Measurements from ENCODE around the gene RAB31.

RAB31 gene

DNA sequence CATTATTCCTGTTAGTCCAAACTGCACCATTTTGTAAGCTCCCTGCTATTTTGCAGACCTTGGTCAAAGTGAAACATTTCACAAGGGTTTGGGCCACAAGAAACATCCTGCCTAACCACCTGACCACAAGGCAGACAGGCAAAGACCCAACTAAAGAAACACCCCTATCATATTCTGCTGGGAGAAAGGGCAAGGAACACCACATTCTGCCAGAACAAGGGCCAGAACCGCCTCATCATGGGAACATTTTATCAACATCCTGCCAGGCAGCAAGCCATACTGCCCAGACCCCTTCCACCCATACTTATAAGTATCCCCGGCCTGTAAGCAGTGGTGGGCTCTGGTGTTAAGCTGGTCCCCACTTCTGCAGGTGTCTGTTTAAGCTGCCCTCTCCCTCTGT lies 12.0 kb upstream of the RAB31 start:
- no peak overlapping the region for H3K4me3 ChIP-seq (ENCODE audit: low read depth, low read length)
- peaks cover 12% of the 10 kb centered on the region for H3K4me1 ChIP-seq (ENCODE audit: control insufficient read depth, insufficient read depth, low read length)
- CTCF ChIA-PET = interaction anchor here (0.6 kb wide), 1 partner anchor 73 kb away, joined by 3 read pairs; no protein-coding TSS in a partner anchor
- H3K36me3 ChIP-seq (ENCODE audit: control insufficient read depth in 2 of 2, insufficient read depth in 1 of 2, low read length in 2 of 2) = no peaks in the 10 kb centered on the region
- TF ChIP-seq ZNF654 (tag by site-specific recombination; IDR thresholded peaks at IDR 0.05; ENCODE audit: low read depth) = no peak
- TF ChIP-seq ZNF776 (tag by site-specific recombination; IDR thresholded peaks at IDR 0.05; ENCODE audit: borderline replicate concordance) = no peak
- no peak for TF ChIP-seq GLIS1 (tag by site-specific recombination; IDR thresholded peaks at IDR 0.05)
- TF ChIP-seq ZSCAN23 (tag by site-specific recombination; IDR thresholded peaks at IDR 0.05) = no peak
- TF ChIP-seq ZNF830 (tag by site-specific recombination; IDR thresholded peaks at IDR 0.05; ENCODE audit: low read depth) = no peak
- TF ChIP-seq ZNF521 (tag by site-specific recombination; IDR thresholded peaks at IDR 0.05) = no peak
- no peak for TF ChIP-seq BCL11A (tag by site-specific recombination; IDR thresholded peaks at IDR 0.05; ENCODE audit: low read depth)
- TF ChIP-seq, protein P1, sequence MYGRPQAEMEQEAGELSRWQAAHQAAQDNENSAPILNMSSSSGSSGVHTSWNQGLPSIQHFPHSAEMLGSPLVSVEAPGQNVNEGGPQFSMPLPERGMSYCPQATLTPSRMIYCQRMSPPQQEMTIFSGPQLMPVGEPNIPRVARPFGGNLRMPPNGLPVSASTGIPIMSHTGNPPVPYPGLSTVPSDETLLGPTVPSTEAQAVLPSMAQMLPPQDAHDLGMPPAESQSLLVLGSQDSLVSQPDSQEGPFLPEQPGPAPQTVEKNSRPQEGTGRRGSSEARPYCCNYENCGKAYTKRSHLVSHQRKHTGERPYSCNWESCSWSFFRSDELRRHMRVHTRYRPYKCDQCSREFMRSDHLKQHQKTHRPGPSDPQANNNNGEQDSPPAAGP (tag by site-specific recombination; IDR thresholded peaks at IDR 0.05) = no peak
- no peak for TF ChIP-seq ZNF623 (tag by site-specific recombination; IDR thresholded peaks at IDR 0.05)
- no peak for TF ChIP-seq ZNF777 (tag by site-specific recombination; IDR thresholded peaks at IDR 0.05; ENCODE audit: borderline replicate concordance)
- TF ChIP-seq ZNF670 (tag by site-specific recombination; IDR thresholded peaks at IDR 0.05; ENCODE audit: low read depth) = no peak
- no peak for TF ChIP-seq ZNF610 (tag by site-specific recombination; IDR thresholded peaks at IDR 0.05; ENCODE audit: borderline replicate concordance)
- no peak for TF ChIP-seq ZSCAN4 (tag by site-specific recombination; IDR thresholded peaks at IDR 0.05)
- TF ChIP-seq ZNF514 (tag by site-specific recombination; IDR thresholded peaks at IDR 0.05) = no peak
- TF ChIP-seq ZNF48 (tag by site-specific recombination; IDR thresholded peaks at IDR 0.05) = no peak
- TF ChIP-seq GFI1B (tag by site-specific recombination; IDR thresholded peaks at IDR 0.05) = no peak
- TF ChIP-seq, protein P2, sequence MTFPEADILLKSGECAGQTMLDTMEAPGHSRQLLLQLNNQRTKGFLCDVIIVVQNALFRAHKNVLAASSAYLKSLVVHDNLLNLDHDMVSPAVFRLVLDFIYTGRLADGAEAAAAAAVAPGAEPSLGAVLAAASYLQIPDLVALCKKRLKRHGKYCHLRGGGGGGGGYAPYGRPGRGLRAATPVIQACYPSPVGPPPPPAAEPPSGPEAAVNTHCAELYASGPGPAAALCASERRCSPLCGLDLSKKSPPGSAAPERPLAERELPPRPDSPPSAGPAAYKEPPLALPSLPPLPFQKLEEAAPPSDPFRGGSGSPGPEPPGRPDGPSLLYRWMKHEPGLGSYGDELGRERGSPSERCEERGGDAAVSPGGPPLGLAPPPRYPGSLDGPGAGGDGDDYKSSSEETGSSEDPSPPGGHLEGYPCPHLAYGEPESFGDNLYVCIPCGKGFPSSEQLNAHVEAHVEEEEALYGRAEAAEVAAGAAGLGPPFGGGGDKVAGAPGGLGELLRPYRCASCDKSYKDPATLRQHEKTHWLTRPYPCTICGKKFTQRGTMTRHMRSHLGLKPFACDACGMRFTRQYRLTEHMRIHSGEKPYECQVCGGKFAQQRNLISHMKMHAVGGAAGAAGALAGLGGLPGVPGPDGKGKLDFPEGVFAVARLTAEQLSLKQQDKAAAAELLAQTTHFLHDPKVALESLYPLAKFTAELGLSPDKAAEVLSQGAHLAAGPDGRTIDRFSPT (tag by site-specific recombination; IDR thresholded peaks at IDR 0.05) = no peak
- no peak for TF ChIP-seq ZBTB6 (tag by site-specific recombination; IDR thresholded peaks at IDR 0.05)
- no peak for TF ChIP-seq ZNF302 (tag by site-specific recombination; IDR thresholded peaks at IDR 0.05; ENCODE audit: low read depth)
- H3K27ac ChIP-seq (ENCODE audit: extremely low read depth, low read depth, low read length) = no peak overlapping the region
- no peaks in the 10 kb centered on the region for H3K9me3 ChIP-seq (ENCODE audit: control insufficient read depth, insufficient read depth, low read depth, low read length)
- POLR2A ChIA-PET = no interaction called here

DNA sequence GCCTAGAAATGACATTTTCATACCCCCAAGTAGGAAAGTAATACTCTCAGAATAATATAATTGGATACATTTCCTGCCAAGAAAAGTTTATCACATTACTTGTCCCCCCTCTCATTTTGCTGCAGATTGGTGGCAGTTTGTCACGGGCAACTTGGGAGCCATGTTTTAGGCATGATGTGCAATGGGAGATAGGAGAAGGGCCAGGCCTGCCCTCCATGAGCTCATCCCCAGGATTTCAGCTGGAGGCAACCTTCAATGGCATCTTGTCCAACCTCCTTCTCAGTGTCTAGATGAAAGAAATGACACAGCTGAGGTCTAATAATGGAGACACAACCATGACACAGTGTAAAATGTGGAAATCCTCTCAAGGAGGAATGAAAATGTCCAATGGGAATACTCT lies 11.4 kb upstream of the RAB31 start:
- ChIA-PET CTCF (interaction anchor here (0.6 kb wide), 1 partner anchor 72 kb away, joined by 3 read pairs; no protein-coding TSS in a partner anchor), POLR2A (interaction anchor here (0.6 kb wide), 1 partner anchor 96 kb away, joined by 3 read pairs; no protein-coding TSS in a partner anchor)
- peaks cover 14% of the 10 kb centered on the region for H3K4me1 ChIP-seq (ENCODE audit: control insufficient read depth, insufficient read depth, low read length)
- TF ChIP-seq ZNF121 (tag by site-specific recombination; IDR thresholded peaks at IDR 0.05) (no peak), ZNF37A (tag by site-specific recombination; IDR thresholded peaks at IDR 0.05) (no peak), GLI4 (tag by site-specific recombination; IDR thresholded peaks at IDR 0.05) (no peak), ZNF513 (tag by site-specific recombination; IDR thresholded peaks at IDR 0.05) (no peak), BCL11B (tag by site-specific recombination; IDR thresholded peaks at IDR 0.05; ENCODE audit: low read depth) (no peak), ZNF24 (tag by site-specific recombination; IDR thresholded peaks at IDR 0.05) (no peak)
- TF ChIP-seq, protein P3, sequence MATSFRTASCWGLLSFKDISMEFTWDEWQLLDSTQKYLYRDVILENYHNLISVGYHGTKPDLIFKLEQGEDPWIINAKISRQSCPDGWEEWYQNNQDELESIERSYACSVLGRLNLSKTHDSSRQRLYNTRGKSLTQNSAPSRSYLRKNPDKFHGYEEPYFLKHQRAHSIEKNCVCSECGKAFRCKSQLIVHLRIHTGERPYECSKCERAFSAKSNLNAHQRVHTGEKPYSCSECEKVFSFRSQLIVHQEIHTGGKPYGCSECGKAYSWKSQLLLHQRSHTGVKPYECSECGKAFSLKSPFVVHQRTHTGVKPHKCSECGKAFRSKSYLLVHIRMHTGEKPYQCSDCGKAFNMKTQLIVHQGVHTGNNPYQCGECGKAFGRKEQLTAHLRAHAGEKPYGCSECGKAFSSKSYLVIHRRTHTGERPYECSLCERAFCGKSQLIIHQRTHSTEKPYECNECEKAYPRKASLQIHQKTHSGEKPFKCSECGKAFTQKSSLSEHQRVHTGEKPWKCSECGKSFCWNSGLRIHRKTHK (tag by site-specific recombination; IDR thresholded peaks at IDR 0.05) = no peak
- TF ChIP-seq, protein P4, sequence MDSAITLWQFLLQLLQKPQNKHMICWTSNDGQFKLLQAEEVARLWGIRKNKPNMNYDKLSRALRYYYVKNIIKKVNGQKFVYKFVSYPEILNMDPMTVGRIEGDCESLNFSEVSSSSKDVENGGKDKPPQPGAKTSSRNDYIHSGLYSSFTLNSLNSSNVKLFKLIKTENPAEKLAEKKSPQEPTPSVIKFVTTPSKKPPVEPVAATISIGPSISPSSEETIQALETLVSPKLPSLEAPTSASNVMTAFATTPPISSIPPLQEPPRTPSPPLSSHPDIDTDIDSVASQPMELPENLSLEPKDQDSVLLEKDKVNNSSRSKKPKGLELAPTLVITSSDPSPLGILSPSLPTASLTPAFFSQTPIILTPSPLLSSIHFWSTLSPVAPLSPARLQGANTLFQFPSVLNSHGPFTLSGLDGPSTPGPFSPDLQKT (IDR thresholded peaks at IDR 0.05; ENCODE audit: borderline replicate concordance, low read depth, low read length) = no peak

More for the DNA sequence above, 11.4 kb upstream of the RAB31 start:
- H3K4me3 ChIP-seq (ENCODE audit: low read depth, low read length) = no peak overlapping the region
- H3K9me3 ChIP-seq (ENCODE audit: control insufficient read depth, insufficient read depth, low read depth, low read length) = no peaks in the 10 kb centered on the region
- H3K27ac ChIP-seq (ENCODE audit: extremely low read depth, low read depth, low read length) = no peak overlapping the region; the same call in 1 of the 2 replicates
- H3K36me3 ChIP-seq (ENCODE audit: control insufficient read depth in 2 of 2, insufficient read depth in 1 of 2, low read length in 2 of 2) = no peaks in the 10 kb centered on the region
